WTC11 (cell line): ENCODE results near the gene PROB1. TPM values are rescaled to one million over a fixed set of nuclear protein-coding genes. Genes with fewer than 3 reads are reported as not detected.

Experiments used
- CREM ChIP-seq: sonication (generic); formaldehyde crosslinking; IDR thresholded peaks from 2 replicates; pipeline ENCODE4 v1.8.1; 2022; ENCODE audit warnings: mild to moderate bottlenecking, missing genetic modification reagents, moderate library complexity
- ELF4 ChIP-seq: sonication (generic); formaldehyde crosslinking; IDR thresholded peaks from 2 replicates; pipeline ENCODE4 v1.8.1; 2022; ENCODE audit warnings: low read depth, mild to moderate bottlenecking, moderate library complexity, missing genetic modification reagents
- ETV6 ChIP-seq: sonication (generic); formaldehyde crosslinking; IDR thresholded peaks from 2 replicates; pipeline ENCODE4 v1.8.1; 2022; ENCODE audit warnings: mild to moderate bottlenecking, missing genetic modification reagents
- FOXJ3 ChIP-seq: sonication (generic); formaldehyde crosslinking; IDR thresholded peaks from 2 replicates; pipeline ENCODE4 v1.9.0; 2021; ENCODE audit warnings: missing genetic modification reagents, mild to moderate bottlenecking, borderline replicate concordance
- IRF2 ChIP-seq: sonication (generic); formaldehyde crosslinking; IDR thresholded peaks from 2 replicates; pipeline ENCODE4 v1.8.0; 2022; ENCODE audit warnings: low read depth, missing genetic modification reagents, borderline replicate concordance
- JAZF1 ChIP-seq: fragments of 250-450 bp; sonication (Bioruptor Pico); IDR thresholded peaks from 2 replicates; pipeline ENCODE4 v1.9.0; 2021; ENCODE audit warnings: moderate library complexity, mild to moderate bottlenecking, inconsistent platforms
- MYBL2 ChIP-seq: sonication (generic); formaldehyde crosslinking; IDR thresholded peaks from 2 replicates; pipeline ENCODE4 v1.8.1; 2023; ENCODE audit warnings: mild to moderate bottlenecking, moderate library complexity, missing genetic modification reagents
- NR1H2 ChIP-seq: sonication (generic); formaldehyde crosslinking; IDR thresholded peaks from 2 replicates; pipeline ENCODE4 v1.9.0; 2021; ENCODE audit warnings: mild to moderate bottlenecking, moderate library complexity, missing genetic modification reagents
- NR2C2 ChIP-seq: sonication (generic); formaldehyde crosslinking; IDR thresholded peaks from 2 replicates; pipeline ENCODE4 v1.8.0; 2022; ENCODE audit warnings: mild to moderate bottlenecking, missing genetic modification reagents
- NR3C1 ChIP-seq: sonication (generic); formaldehyde crosslinking; conservative IDR thresholded peaks from 2 replicates; pipeline ENCODE4 v1.8.1; 2023; ENCODE audit warnings: low read depth, mild to moderate bottlenecking, missing genetic modification reagents
- PRRX2 ChIP-seq: fragments of 250-450 bp; sonication (Bioruptor Pico); IDR thresholded peaks from 2 replicates; pipeline ENCODE4 v1.8.0; 2021; ENCODE audit warnings: mild to moderate bottlenecking
- SOX15 ChIP-seq: fragments of 250-450 bp; sonication (Bioruptor Pico); IDR thresholded peaks from 2 replicates; pipeline ENCODE4 v1.9.0; 2021; ENCODE audit warnings: mild to moderate bottlenecking
- SP1 ChIP-seq: sonication (generic); formaldehyde crosslinking; conservative IDR thresholded peaks from 2 replicates; pipeline ENCODE4 v1.8.1; 2022; ENCODE audit warnings: missing genetic modification reagents
- TEAD1 ChIP-seq: sonication (generic); formaldehyde crosslinking; IDR thresholded peaks from 2 replicates; pipeline ENCODE4 v1.8.0; 2022; ENCODE audit warnings: mild to moderate bottlenecking, missing genetic modification reagents
- TP53 ChIP-seq: sonication (generic); formaldehyde crosslinking; IDR thresholded peaks from 2 replicates; pipeline ENCODE4 v1.8.1; 2023; ENCODE audit warnings: mild to moderate bottlenecking, missing genetic modification reagents
- ZNF219 ChIP-seq: sonication (generic); formaldehyde crosslinking; IDR thresholded peaks from 2 replicates; pipeline ENCODE4 v1.8.0; 2023; ENCODE audit warnings: missing genetic modification reagents, mild to moderate bottlenecking, borderline replicate concordance
- ZNF232 ChIP-seq: sonication (generic); formaldehyde crosslinking; IDR thresholded peaks from 2 replicates; pipeline ENCODE4 v1.8.0; 2022; ENCODE audit warnings: mild to moderate bottlenecking, missing genetic modification reagents
- ZNF396 ChIP-seq: fragments of 250-450 bp; sonication (Bioruptor Pico); IDR thresholded peaks from 2 replicates; pipeline ENCODE4 v1.8.0; 2021; ENCODE audit warnings: mild to moderate bottlenecking, moderate library complexity, borderline replicate concordance
- ZNF423 ChIP-seq: fragments of 250-450 bp; sonication (Bioruptor Pico); IDR thresholded peaks from 2 replicates; pipeline ENCODE4 v2.1.2; 2022; ENCODE audit warnings: mild to moderate bottlenecking, moderate library complexity
- total RNA-seq: library from RNA; stranded (reverse); gene quantifications from 3 replicates; pipeline ENCODE4 v1.2.3, GENCODE V29; 2021
- TF ChIP-seq, protein P1 (sequence below): sonication (generic); formaldehyde crosslinking; IDR thresholded peaks from 2 replicates; pipeline ENCODE4 v1.8.0; 2023; ENCODE audit warnings: mild to moderate bottlenecking, missing genetic modification reagents
- TF ChIP-seq, protein P2 (sequence below): fragments of 250-450 bp; sonication (Bioruptor Pico); IDR thresholded peaks from 2 replicates; pipeline ENCODE4 v1.9.0; 2021; ENCODE audit warnings: mild to moderate bottlenecking
- TF ChIP-seq, protein P3 (sequence below): sonication (generic); formaldehyde crosslinking; conservative IDR thresholded peaks from 2 replicates; pipeline ENCODE4 v1.8.1; 2023; ENCODE audit warnings: mild to moderate bottlenecking, low read depth, missing genetic modification reagents, moderate library complexity
- TF ChIP-seq, protein P4 (sequence below): sonication (generic); formaldehyde crosslinking; IDR thresholded peaks from 2 replicates; pipeline ENCODE4 v1.8.1; 2023; ENCODE audit warnings: mild to moderate bottlenecking, moderate library complexity, missing genetic modification reagents
- TF ChIP-seq, protein P5 (sequence below): sonication (generic); formaldehyde crosslinking; IDR thresholded peaks from 2 replicates; pipeline ENCODE4 v1.8.1; 2023; ENCODE audit warnings: mild to moderate bottlenecking, missing genetic modification reagents
- TF ChIP-seq, protein P6 (sequence below): sonication (generic); formaldehyde crosslinking; IDR thresholded peaks from 2 replicates; pipeline ENCODE4 v1.8.1; 2023; ENCODE audit warnings: mild to moderate bottlenecking, missing genetic modification reagents, moderate library complexity
- TF ChIP-seq, protein P7 (sequence below): sonication (generic); formaldehyde crosslinking; IDR thresholded peaks from 2 replicates; pipeline ENCODE4 v1.8.0; 2022; ENCODE audit warnings: mild to moderate bottlenecking, missing genetic modification reagents
- TF ChIP-seq, protein P8 (sequence below): fragments of 250-450 bp; sonication (Bioruptor Pico); IDR thresholded peaks from 2 replicates; pipeline ENCODE4 v2.1.2; 2022; ENCODE audit warnings: mild to moderate bottlenecking, moderate library complexity

Gene PROB1
- total RNA-seq, 1 experiment from 2014 or later = 2.5 TPM

DNA sequence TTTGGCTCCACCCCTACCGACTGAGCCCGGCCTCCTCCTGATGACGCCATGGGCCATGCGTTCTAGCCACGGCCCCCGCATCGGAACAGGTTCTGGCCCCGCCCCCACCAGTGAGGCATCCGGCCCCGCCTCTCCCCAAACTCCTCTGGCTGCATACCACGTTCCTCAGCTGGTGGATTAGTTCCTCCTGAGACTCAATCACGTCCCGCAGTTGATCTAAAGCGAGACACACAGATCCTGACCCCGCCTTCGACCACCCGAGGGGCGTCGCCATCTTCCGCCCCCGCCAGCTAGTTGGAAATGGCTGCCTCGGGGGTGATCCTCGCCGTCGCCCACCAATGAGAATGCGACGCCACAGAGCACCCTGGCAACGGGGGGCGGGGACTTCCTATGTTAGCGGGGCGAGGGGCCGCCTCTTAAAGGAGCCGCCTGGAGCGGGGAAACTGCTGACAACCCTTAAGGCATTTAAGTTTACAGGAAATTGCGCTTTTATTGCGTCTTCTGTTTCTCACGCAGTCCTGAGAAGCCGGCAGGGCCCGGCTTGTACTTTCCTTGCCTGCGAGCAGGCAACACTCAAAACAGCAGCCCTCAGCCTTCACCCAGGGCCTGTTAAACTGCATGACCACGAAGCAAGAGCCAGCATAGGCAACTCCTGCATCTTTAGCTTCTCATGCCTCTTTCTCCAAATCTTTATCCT lies 9.0 kb upstream of the PROB1 start, which contains the start of gene SPATA24 (continued):
- TF ChIP-seq IRF2 (CRISPR knock-in tag) = no peak
- no peak for TF ChIP-seq ZNF396
- TF ChIP-seq TP53 (CRISPR knock-in tag) = no peak
- peak; percentile 88 for TF ChIP-seq SP1 (CRISPR knock-in tag)
- no peak for TF ChIP-seq NR1H2 (CRISPR knock-in tag)
- no peak for TF ChIP-seq TEAD1
- TF ChIP-seq ETV6 (CRISPR knock-in tag) = peak; percentile 81
- TF ChIP-seq MYBL2 (CRISPR knock-in tag) = no peak
- TF ChIP-seq ZNF232 = no peak
- no peak for TF ChIP-seq FOXJ3 (CRISPR knock-in tag)
- TF ChIP-seq, protein P1, sequence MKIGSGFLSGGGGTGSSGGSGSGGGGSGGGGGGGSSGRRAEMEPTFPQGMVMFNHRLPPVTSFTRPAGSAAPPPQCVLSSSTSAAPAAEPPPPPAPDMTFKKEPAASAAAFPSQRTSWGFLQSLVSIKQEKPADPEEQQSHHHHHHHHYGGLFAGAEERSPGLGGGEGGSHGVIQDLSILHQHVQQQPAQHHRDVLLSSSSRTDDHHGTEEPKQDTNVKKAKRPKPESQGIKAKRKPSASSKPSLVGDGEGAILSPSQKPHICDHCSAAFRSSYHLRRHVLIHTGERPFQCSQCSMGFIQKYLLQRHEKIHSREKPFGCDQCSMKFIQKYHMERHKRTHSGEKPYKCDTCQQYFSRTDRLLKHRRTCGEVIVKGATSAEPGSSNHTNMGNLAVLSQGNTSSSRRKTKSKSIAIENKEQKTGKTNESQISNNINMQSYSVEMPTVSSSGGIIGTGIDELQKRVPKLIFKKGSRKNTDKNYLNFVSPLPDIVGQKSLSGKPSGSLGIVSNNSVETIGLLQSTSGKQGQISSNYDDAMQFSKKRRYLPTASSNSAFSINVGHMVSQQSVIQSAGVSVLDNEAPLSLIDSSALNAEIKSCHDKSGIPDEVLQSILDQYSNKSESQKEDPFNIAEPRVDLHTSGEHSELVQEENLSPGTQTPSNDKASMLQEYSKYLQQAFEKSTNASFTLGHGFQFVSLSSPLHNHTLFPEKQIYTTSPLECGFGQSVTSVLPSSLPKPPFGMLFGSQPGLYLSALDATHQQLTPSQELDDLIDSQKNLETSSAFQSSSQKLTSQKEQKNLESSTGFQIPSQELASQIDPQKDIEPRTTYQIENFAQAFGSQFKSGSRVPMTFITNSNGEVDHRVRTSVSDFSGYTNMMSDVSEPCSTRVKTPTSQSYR (CRISPR knock-in tag) = no peak
- no peak for TF ChIP-seq NR2C2
- peak; percentile 20; the same call in 1 of the 2 replicates for TF ChIP-seq CREM (CRISPR knock-in tag)
- TF ChIP-seq SOX15 (CRISPR knock-in tag) = no peak
- TF ChIP-seq, protein P2, sequence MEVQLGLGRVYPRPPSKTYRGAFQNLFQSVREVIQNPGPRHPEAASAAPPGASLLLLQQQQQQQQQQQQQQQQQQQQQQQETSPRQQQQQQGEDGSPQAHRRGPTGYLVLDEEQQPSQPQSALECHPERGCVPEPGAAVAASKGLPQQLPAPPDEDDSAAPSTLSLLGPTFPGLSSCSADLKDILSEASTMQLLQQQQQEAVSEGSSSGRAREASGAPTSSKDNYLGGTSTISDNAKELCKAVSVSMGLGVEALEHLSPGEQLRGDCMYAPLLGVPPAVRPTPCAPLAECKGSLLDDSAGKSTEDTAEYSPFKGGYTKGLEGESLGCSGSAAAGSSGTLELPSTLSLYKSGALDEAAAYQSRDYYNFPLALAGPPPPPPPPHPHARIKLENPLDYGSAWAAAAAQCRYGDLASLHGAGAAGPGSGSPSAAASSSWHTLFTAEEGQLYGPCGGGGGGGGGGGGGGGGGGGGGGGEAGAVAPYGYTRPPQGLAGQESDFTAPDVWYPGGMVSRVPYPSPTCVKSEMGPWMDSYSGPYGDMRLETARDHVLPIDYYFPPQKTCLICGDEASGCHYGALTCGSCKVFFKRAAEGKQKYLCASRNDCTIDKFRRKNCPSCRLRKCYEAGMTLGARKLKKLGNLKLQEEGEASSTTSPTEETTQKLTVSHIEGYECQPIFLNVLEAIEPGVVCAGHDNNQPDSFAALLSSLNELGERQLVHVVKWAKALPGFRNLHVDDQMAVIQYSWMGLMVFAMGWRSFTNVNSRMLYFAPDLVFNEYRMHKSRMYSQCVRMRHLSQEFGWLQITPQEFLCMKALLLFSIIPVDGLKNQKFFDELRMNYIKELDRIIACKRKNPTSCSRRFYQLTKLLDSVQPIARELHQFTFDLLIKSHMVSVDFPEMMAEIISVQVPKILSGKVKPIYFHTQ (CRISPR knock-in tag) = no peak
- TF ChIP-seq, protein P3, sequence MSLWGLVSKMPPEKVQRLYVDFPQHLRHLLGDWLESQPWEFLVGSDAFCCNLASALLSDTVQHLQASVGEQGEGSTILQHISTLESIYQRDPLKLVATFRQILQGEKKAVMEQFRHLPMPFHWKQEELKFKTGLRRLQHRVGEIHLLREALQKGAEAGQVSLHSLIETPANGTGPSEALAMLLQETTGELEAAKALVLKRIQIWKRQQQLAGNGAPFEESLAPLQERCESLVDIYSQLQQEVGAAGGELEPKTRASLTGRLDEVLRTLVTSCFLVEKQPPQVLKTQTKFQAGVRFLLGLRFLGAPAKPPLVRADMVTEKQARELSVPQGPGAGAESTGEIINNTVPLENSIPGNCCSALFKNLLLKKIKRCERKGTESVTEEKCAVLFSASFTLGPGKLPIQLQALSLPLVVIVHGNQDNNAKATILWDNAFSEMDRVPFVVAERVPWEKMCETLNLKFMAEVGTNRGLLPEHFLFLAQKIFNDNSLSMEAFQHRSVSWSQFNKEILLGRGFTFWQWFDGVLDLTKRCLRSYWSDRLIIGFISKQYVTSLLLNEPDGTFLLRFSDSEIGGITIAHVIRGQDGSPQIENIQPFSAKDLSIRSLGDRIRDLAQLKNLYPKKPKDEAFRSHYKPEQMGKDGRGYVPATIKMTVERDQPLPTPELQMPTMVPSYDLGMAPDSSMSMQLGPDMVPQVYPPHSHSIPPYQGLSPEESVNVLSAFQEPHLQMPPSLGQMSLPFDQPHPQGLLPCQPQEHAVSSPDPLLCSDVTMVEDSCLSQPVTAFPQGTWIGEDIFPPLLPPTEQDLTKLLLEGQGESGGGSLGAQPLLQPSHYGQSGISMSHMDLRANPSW (CRISPR knock-in tag) = no peak
- TF ChIP-seq PRRX2 (CRISPR knock-in tag) = no peak
- TF ChIP-seq, protein P4, sequence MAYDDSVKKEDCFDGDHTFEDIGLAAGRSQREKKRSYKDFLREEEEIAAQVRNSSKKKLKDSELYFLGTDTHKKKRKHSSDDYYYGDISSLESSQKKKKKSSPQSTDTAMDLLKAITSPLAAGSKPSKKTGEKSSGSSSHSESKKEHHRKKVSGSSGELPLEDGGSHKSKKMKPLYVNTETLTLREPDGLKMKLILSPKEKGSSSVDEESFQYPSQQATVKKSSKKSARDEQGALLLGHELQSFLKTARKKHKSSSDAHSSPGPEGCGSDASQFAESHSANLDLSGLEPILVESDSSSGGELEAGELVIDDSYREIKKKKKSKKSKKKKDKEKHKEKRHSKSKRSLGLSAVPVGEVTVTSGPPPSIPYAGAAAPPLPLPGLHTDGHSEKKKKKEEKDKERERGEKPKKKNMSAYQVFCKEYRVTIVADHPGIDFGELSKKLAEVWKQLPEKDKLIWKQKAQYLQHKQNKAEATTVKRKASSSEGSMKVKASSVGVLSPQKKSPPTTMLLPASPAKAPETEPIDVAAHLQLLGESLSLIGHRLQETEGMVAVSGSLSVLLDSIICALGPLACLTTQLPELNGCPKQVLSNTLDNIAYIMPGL = no peak
- TF ChIP-seq, protein P5, sequence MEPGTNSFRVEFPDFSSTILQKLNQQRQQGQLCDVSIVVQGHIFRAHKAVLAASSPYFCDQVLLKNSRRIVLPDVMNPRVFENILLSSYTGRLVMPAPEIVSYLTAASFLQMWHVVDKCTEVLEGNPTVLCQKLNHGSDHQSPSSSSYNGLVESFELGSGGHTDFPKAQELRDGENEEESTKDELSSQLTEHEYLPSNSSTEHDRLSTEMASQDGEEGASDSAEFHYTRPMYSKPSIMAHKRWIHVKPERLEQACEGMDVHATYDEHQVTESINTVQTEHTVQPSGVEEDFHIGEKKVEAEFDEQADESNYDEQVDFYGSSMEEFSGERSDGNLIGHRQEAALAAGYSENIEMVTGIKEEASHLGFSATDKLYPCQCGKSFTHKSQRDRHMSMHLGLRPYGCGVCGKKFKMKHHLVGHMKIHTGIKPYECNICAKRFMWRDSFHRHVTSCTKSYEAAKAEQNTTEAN (CRISPR knock-in tag) = no peak
- TF ChIP-seq, protein P6, sequence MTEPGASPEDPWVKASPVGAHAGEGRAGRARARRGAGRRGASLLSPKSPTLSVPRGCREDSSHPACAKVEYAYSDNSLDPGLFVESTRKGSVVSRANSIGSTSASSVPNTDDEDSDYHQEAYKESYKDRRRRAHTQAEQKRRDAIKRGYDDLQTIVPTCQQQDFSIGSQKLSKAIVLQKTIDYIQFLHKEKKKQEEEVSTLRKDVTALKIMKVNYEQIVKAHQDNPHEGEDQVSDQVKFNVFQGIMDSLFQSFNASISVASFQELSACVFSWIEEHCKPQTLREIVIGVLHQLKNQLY (CRISPR knock-in tag) = no peak
- TF ChIP-seq ELF4 (CRISPR knock-in tag) = no peak
- TF ChIP-seq, protein P7, sequence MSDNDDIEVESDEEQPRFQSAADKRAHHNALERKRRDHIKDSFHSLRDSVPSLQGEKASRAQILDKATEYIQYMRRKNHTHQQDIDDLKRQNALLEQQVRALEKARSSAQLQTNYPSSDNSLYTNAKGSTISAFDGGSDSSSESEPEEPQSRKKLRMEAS = peak; percentile 87
- TF ChIP-seq NR3C1 (CRISPR knock-in tag) = no peak
- TF ChIP-seq ZNF423 (CRISPR knock-in tag) = no peak
- no peak for TF ChIP-seq ZNF219 (CRISPR knock-in tag)
- TF ChIP-seq, protein P8, sequence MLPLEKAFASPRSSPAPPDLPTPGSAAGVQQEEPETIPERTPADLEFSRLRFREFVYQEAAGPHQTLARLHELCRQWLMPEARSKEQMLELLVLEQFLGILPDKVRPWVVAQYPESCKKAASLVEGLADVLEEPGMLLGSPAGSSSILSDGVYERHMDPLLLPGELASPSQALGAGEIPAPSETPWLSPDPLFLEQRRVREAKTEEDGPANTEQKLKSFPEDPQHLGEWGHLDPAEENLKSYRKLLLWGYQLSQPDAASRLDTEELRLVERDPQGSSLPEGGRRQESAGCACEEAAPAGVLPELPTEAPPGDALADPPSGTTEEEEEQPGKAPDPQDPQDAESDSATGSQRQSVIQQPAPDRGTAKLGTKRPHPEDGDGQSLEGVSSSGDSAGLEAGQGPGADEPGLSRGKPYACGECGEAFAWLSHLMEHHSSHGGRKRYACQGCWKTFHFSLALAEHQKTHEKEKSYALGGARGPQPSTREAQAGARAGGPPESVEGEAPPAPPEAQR (CRISPR knock-in tag) = no peak
- TF ChIP-seq JAZF1 = no peak
